Epithelial cell of prostate (primary cell): Measurements from ENCODE around the gene LRRC8B.
"Not testable (repeated sequence)": the region's sequence is repeated elsewhere in the genome, so short reads cannot be mapped to it uniquely, and the experiment has no call there.

ENCODE experiments used
- DNase-seq: peaks from one replicate; pipeline ENCODE4 v3.0.0-alpha.2; 2011; ENCODE audit warnings: low read depth, low spot score
- H3K27ac ChIP-seq: fragments of 450-650 bp; 2 replicates; pipeline ENCODE4 v1.5.1; 2017; ENCODE audit warnings: mild to moderate bottlenecking

LRRC8B gene

GRCh38 chr1:89524369-89525168 is at the start of gene LRRC8B:
Gene LRRC8B, plus strand, starts transcription at chr1:89524829. Its CDS starts 57,822 bp downstream, at chr1:89582651.
- no peak for DNase-seq
- peak within 1 kb of the TSS; percentile 60 for H3K27ac ChIP-seq

- no peak for DNase-seq
- no peak overlapping the region for H3K27ac ChIP-seq
These were observed 49.4 kb upstream of the LRRC8B start for GRCh38 chr1:89475269-89475668.

- DNase-seq = no peak
- H3K27ac ChIP-seq = no peak overlapping the region
These were observed 48.6 kb upstream of the LRRC8B start for GRCh38 chr1:89476072-89476471.

GRCh38 chr1:89483010-89483756 is 41.4 kb upstream of the LRRC8B start:
- no peak overlapping the region for H3K27ac ChIP-seq
- no peak for DNase-seq

GRCh38 chr1:89483757-89484077 is 40.9 kb upstream of the LRRC8B start:
- no peak overlapping the region for H3K27ac ChIP-seq

GRCh38 chr1:89484092-89485038 is 40.3 kb upstream of the LRRC8B start:
- no peak for DNase-seq
- H3K27ac ChIP-seq = no peak overlapping the region

More at GRCh38 chr1:89483757-89484077, 40.9 kb upstream of the LRRC8B start:
- DNase-seq = no peak

- H3K27ac ChIP-seq = no peak overlapping the region
- DNase-seq = no peak
These were observed 36.7 kb upstream of the LRRC8B start for GRCh38 chr1:89487972-89488371.

GRCh38 chr1:89489047-89489729 is 35.4 kb upstream of the LRRC8B start:
- no peak for DNase-seq
- H3K27ac ChIP-seq = no peak overlapping the region

GRCh38 chr1:89490389-89490788 is 34.2 kb upstream of the LRRC8B start:
- no peak overlapping the region for H3K27ac ChIP-seq
- no peak for DNase-seq

- H3K27ac ChIP-seq = no peak overlapping the region
- DNase-seq = no peak
These were observed 25.3 kb upstream of the LRRC8B start for GRCh38 chr1:89499320-89499719.

GRCh38 chr1:89502042-89502441 is 22.6 kb upstream of the LRRC8B start:
- no peak overlapping the region for H3K27ac ChIP-seq
- DNase-seq = no peak

- no peak overlapping the region for H3K27ac ChIP-seq
- no peak for DNase-seq
These were observed 21.7 kb upstream of the LRRC8B start for GRCh38 chr1:89502895-89503294.

- H3K27ac ChIP-seq = no peak overlapping the region
- no peak for DNase-seq
These were observed 20.9 kb upstream of the LRRC8B start for GRCh38 chr1:89503690-89504089.

GRCh38 chr1:89510061-89510460 is 14.6 kb upstream of the LRRC8B start:
- H3K27ac ChIP-seq, DNase-seq: not testable (repeated sequence)

GRCh38 chr1:89512996-89513720 is 11.5 kb upstream of the LRRC8B start:
- H3K27ac ChIP-seq = no peak overlapping the region
- DNase-seq = no peak

- peak; percentile 58 for DNase-seq
- H3K27ac ChIP-seq = no peak overlapping the region
These were observed 8.6 kb upstream of the LRRC8B start for GRCh38 chr1:89516055-89516454.

GRCh38 chr1:89518221-89518631 is 6.4 kb upstream of the LRRC8B start:
- no peak for DNase-seq

GRCh38 chr1:89519779-89520358 is 4.8 kb upstream of the LRRC8B start:
- no peak overlapping the region for H3K27ac ChIP-seq
- no peak for DNase-seq

More at GRCh38 chr1:89518221-89518631, 6.4 kb upstream of the LRRC8B start:
- no peak overlapping the region for H3K27ac ChIP-seq

- DNase-seq, H3K27ac ChIP-seq: not testable (repeated sequence)
These were observed 2.7 kb upstream of the LRRC8B start for GRCh38 chr1:89521977-89522376.
